GM12872 (cell line): ENCODE data around the gene AQP9.

Source experiments
- CTCF ChIP-seq: IDR thresholded peaks from 3 replicates; pipeline ENCODE4 v1.5.1; 2011; ENCODE audit warnings: low read depth, mild to moderate bottlenecking, low read length, moderate library complexity; ENCODE audit not compliant: insufficient read depth

AQP9 gene

GRCh38 chr15:58233341-58233740, 95.2 kb downstream of the AQP9 start:
- TF ChIP-seq CTCF: no peak
